GM12872 (cell line): ENCODE data around the gene NOL7.

Experiments used
- TF ChIP-seq, protein P1 (sequence below): IDR thresholded peaks from 3 replicates; pipeline ENCODE4 v1.5.1; 2011; ENCODE audit warnings: low read depth, mild to moderate bottlenecking, low read length, moderate library complexity; ENCODE audit not compliant: insufficient read depth

Gene NOL7

DNA sequence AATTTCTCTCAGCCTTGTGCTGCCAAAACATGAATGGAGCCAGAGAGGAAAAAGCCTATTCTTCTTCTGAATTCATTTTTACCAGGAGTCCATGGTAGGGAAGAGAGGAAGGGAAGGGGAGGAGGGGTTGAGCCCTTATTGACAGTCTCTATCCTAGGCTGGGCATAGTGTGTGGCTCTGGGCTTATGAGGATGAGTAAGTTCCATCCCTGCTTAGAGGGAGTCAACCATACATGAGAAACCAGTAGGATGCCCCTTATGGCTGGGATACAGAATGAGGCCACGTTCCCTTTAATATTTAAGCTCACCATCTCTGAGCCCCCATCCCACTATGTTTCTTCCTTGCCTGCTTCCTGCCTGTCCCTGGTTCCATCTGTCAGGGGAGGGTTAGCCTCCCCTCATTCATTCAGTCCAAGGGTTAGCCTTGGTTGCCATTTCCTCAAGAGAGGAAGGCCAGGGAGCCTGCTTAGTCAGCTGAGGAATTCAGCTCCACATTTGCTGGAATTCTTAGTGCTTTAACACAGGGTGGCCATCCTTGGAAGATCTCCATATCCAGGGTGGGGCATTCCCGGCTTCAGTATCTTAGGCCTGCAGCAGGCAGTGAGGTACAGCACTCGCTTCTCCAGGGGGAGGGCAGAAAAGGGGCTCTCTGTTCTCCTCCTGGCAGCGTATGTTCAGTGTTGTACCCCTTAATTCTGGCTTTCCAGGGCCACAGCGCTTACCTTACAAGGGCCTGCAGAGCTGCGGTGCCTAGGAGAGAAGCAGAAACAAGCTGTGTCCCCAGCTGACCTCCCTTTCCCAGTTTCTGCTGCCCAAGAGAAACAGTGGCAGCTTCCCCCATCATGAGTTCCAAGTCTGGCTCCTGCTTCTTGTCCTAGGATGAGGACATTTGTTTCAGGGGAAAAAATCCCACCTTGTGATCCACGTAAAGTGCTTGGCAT, 28.3 kb upstream of the NOL7 start:
- TF ChIP-seq, protein P1, sequence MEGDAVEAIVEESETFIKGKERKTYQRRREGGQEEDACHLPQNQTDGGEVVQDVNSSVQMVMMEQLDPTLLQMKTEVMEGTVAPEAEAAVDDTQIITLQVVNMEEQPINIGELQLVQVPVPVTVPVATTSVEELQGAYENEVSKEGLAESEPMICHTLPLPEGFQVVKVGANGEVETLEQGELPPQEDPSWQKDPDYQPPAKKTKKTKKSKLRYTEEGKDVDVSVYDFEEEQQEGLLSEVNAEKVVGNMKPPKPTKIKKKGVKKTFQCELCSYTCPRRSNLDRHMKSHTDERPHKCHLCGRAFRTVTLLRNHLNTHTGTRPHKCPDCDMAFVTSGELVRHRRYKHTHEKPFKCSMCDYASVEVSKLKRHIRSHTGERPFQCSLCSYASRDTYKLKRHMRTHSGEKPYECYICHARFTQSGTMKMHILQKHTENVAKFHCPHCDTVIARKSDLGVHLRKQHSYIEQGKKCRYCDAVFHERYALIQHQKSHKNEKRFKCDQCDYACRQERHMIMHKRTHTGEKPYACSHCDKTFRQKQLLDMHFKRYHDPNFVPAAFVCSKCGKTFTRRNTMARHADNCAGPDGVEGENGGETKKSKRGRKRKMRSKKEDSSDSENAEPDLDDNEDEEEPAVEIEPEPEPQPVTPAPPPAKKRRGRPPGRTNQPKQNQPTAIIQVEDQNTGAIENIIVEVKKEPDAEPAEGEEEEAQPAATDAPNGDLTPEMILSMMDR = no peak

DNA sequence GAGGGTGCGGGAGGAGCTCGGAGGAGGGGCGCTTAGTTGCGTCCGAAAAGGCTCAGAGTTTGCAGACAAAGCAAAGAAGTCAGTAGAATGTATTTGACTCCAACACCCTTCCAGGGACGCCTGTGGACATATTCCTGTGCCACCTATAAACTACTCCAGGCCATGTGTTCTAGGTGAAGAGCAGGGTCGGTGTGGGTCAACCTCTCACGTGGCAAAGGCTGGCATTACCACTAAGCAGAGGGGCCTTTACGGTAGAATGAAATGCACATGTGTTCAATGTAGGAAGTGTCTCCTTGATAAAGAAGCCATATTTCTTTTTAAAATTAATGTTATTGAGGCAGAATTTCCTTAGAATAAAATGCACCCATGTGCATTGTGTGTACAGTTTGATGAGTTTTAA, 25.3 kb upstream of the NOL7 start:
- TF ChIP-seq, protein P1 = no peak

DNA sequence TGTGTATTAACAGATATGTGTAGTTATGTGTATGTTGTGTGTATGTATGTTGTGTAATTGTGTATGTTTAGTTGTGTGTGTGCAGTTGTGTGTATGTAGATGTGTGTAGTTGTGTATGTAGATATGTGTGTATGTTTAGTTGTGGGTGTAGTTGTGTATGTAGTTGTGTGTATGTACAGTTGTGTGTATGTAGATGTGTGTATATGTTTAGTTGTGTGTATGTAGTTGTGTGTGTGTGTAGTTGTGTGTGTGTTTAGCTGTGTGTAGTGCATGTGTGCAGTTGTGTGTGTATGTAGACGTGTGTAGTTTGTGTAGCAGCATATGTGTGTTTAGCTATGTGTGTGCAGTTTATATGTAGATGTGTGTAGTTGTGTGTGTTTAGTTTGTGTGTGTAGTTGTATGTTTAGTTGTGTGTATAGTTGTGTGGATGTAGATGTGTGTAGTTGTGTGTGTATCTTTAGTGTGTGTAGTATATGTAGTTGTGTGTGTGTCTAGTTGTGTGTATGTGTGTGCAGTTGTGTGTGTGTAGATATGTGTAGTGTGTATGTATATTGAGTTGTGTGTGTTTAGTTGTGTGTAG, 24.5 kb upstream of the NOL7 start:
- TF ChIP-seq, protein P1 = no peak

DNA sequence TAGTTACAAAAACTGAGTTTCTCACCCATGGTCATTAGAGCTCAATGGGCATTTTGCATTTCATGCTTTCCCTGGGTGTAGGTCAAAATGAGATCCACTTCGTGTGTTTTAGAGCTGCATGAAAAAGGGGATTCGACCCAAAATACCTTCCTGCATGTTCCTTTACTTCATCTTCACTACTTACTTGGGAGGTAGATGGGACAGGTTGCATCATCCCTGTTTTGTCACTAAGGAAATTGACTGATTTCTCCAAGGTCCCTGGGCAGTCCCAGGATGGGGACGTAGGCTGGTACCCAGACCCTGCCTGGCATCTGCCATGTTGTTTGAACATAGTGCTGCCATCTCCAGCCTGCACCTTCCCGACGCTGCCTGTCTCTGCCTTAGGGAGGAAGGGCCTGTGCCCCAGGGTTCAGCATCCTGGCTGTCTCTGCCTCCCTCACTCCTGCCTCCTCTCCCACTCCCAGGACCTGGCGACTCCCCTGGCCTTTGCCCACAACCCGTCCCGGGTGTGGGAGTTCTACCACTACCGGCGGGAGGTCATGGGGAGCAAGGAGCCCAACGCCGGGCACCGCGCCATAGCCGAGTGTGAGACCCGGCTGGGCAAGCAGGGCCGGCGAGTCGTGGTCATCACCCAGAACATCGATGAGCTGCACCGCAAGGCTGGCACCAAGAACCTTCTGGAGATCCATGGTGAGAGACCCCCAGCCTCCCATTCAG, 23.8 kb upstream of the NOL7 start:
- TF ChIP-seq, protein P1 = no peak

DNA sequence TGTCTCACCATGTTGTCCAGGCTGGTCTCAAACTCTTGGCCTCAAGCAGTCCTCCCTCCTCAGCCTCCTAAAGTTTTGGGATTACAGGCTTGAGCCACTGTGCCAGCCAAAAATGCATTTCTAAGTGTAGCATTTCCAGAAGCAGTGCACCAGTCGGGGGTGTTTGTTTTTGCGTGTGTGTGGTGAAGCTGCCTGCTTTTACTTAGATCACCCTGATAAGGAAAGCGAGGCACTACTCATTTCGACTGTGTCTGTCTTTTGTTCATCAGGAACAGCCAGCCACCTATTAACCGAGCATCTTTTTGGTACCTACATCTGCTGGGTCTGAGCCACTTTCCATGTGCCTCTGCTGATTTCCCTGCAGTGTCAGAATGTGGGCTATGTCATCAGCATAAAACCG, 22.0 kb upstream of the NOL7 start:
- TF ChIP-seq, protein P1 = no peak

DNA sequence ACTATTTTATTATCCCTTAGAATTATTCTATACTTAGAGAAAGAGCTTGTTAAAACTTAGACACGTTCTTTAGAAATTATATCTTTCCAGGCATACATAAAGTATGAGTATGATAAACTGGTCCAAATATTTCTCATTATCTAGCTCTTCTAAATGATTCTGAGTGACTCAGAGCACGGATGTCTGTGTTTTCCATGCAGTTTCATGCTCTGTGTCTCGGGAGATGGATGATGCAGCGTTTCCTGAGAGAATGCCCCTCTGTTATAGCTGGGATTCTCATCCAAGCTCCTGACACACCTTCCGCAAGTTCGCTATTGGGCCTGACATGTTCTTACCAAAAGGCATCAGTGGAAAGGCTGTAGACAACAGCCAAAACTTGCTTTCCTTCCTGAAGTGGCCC, 21.4 kb upstream of the NOL7 start:
- TF ChIP-seq, protein P1 = no peak

DNA sequence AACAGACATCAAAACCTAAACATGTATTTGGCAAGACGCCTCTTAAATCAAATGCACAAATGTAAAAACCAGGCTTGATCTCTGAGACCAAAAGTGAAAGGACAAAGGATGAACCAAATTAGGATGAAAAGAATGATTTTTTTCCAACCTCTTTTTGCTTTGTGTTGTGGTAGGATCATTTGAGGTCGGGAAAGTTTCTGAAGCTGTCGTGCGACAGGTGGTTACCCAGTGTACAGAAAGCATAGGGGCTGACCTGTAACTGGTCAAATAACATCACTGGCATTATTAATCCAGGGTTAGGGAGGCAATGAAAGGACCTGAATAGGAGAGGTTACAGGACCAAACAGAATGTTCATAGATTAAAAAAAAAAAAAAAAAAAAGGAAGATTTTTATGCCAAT, 18.1 kb upstream of the NOL7 start:
- TF ChIP-seq, protein P1 = no peak
